Gastrocnemius medialis (tissue), 4 donors: ENCODE results near the gene VSIR.

ENCODE experiments used
- CTCF ChIP-seq, 5 experiments: fragments of 450-650 bp in 3 of 5; fragments of 200-600 bp in 2 of 5; sonication (generic) in 2 of 5; IDR thresholded peaks in 4 of 5; conservative IDR thresholded peaks in 1 of 5; 1 replicate in 4 of 5; 2 replicates in 1 of 5; pipeline ENCODE4 v1.5.1; 2016 to 2019; ENCODE audit warnings: antibody characterized with exemption in 5 of 5, mild to moderate bottlenecking in 3 of 5, moderate library complexity in 3 of 5
- POLR2A ChIP-seq, 2 donors: fragments of 450-650 bp; IDR thresholded peaks; one replicate each; pipeline ENCODE4 v1.6.1; 2017; ENCODE audit warnings: antibody characterized with exemption in 2 of 2, mild to moderate bottlenecking in 2 of 2, moderate library complexity in 2 of 2

DNA sequence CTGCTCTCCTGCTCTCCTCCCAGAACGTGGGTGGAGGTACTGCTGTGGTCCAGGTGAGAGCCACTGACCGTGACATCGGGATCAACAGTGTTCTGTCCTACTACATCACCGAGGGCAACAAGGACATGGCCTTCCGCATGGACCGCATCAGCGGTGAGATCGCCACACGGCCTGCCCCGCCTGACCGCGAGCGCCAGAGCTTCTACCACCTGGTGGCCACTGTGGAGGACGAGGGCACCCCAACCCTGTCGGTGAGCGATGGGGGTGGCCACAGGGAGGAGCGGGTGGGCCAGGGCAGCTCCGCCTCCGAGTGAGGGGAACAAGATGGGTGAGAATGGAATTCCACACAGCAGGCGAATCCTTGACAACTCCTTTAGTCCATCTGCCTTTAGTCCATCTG is 31.6 kb downstream of the VSIR start:
- no peak for TF ChIP-seq CTCF (IDR thresholded peaks at IDR 0.05 in 4 of 5, conservative IDR thresholded peaks at IDR 0.05 in 1 of 5)
- no peak for TF ChIP-seq POLR2A (IDR thresholded peaks at IDR 0.05)
